Left lung (tissue), 10 donors: ENCODE measurements around the gene CFB. TPM values are rescaled to one million over a fixed set of nuclear protein-coding genes. Genes with fewer than 3 reads are reported as not detected.
"Not testable (repeated sequence)": the region's sequence is repeated elsewhere in the genome, so short reads cannot be mapped to it uniquely, and the experiment has no call there.

Experiments used
- ATAC-seq: fragments of 200-7000 bp; cut with Tn5 transposase; one replicate; pipeline ENCODE4 v1.9.1; 2020; ENCODE audit warnings: moderate library complexity
- DNase-seq, 4 donors: peaks; one replicate each; pipeline ENCODE4 v3.0.0-alpha.2; 2013 to 2020
- H3K27ac ChIP-seq, 2 donors: fragments of 200-600 bp; sonication (generic) in 1 of 2; one replicate each; pipeline versions ENCODE4 v1.5.0 to v1.8.0; 2020 to 2021
- H3K27me3 ChIP-seq, 2 donors: fragments of 200-600 bp; sonication (generic) in 1 of 2; one replicate each; pipeline versions ENCODE4 v1.5.0 to v1.8.0; 2020 to 2021
- H3K36me3 ChIP-seq, 2 donors: fragments of 200-600 bp; sonication (generic) in 1 of 2; one replicate each; pipeline versions ENCODE4 v1.5.0 to v1.8.0; 2020 to 2021
- H3K4me1 ChIP-seq, 2 donors: fragments of 200-600 bp; one replicate each; pipeline ENCODE4 v1.8.0; 2021
- H3K4me3 ChIP-seq, 2 donors: fragments of 200-600 bp; sonication (generic) in 1 of 2; one replicate each; pipeline versions ENCODE4 v1.5.0 to v1.8.0; 2020 to 2021; ENCODE audit warnings: mild to moderate bottlenecking in 1 of 2
- H3K9me3 ChIP-seq, 2 donors: fragments of 200-600 bp; sonication (generic) in 1 of 2; one replicate each; pipeline versions ENCODE4 v1.5.0 to v1.8.0; 2020 to 2021
- CTCF ChIP-seq, 2 donors: fragments of 200-600 bp; sonication (generic) in 1 of 2; IDR thresholded peaks; one replicate each; pipeline versions ENCODE4 v1.5.0 to v1.8.0; 2021; ENCODE audit warnings: antibody characterized with exemption in 2 of 2
- intact Hi-C, 2 donors: fragments of 100-400 bp; cut with DNase I; formaldehyde crosslinking; loops; one replicate each; pipeline versions ENCODE4 v1.11.2 to v1.14.2; 2022
- polyA plus RNA-seq, 6 donors: library from polyadenylated mRNA; unstranded; fragments of 120-200 nt; gene quantifications; one replicate each; pipeline ENCODE4 v1.2.1, GENCODE V29; 2013; ENCODE audit not compliant: insufficient read length in 6 of 6
- total RNA-seq, 2 donors: library from RNA; stranded (reverse); fragmentation: NEBNext Ultra II Directional; extraction: Animal tissue kit (Norgen Biotek cat#: 25700); gene quantifications; one replicate each; pipeline ENCODE4 v1.2.1, GENCODE V29; 2021
- donor health status: DM: no; HTN: yes; CAD: no.
- donor health status: DM: no; HTN: no; CAD: no.

The CFB gene
- total and polyA plus RNA-seq, 8 donors, result 1.7 to 131 (median 4.2) TPM

- no peaks in the 10 kb centered on the region for H3K9me3 ChIP-seq
- TF ChIP-seq CTCF (IDR thresholded peaks at IDR 0.05), result no peak
Observed at GRCh38 chr6:31901953-31902643, 43.8 kb upstream of the CFB start, which contains the start of gene ZBTB12. ZBTB12 (minus strand) TSS chr6:31902086; CDS start chr6:31901305, 781 bp downstream.

GRCh38 chr6:31903957-31904356 lies 41.9 kb upstream of the CFB start:
- no peak for TF ChIP-seq CTCF (IDR thresholded peaks at IDR 0.05)
- Histone ChIP-seq H3K4me1 (peaks cover 14 to 40% of the 10 kb centered on the region in 2 donors), H3K9me3 (no peaks in the 10 kb centered on the region), H3K27me3 (no peaks in the 10 kb centered on the region), H3K27ac (no peak overlapping the region), H3K36me3 (no peaks in the 10 kb centered on the region), H3K4me3 (no peak overlapping the region)
- intact Hi-C loops, result no loop called here
- ATAC-seq (no peak), DNase-seq (no peak)

More at GRCh38 chr6:31901953-31902643, 43.8 kb upstream of the CFB start, which contains the start of gene ZBTB12:
- peak; percentile 84 for ATAC-seq
- Histone ChIP-seq H3K4me3 (peak within 1 kb of the TSS; percentile 40 to 53), H3K4me1 (peaks cover 18 to 40% of the 10 kb centered on the region in 2 donors), H3K36me3 (no peaks in the 10 kb centered on the region), H3K27me3 (no peaks in the 10 kb centered on the region), H3K27ac (peak within 1 kb of the TSS; percentile 74 to 84)
- peak; percentile 92 to 99 (median 96) for DNase-seq
- intact Hi-C loops, result no loop called here

- H3K9me3 ChIP-seq, result no peaks in the 10 kb centered on the region
Observed at GRCh38 chr6:31905041-31905440, 40.9 kb upstream of the CFB start.

GRCh38 chr6:31906122-31906521 lies 39.8 kb upstream of the CFB start:
- no peaks in the 10 kb centered on the region for H3K27me3 ChIP-seq
- H3K36me3 ChIP-seq, result no peaks in the 10 kb centered on the region
- no peak overlapping the region for H3K4me3 ChIP-seq
- intact Hi-C loops, result no loop called here
- H3K4me1 ChIP-seq, result peaks cover 10 to 29% of the 10 kb centered on the region in 2 donors
- H3K9me3 ChIP-seq, result no peaks in the 10 kb centered on the region
- ATAC-seq (no peak), DNase-seq (no peak)
- H3K27ac ChIP-seq, result no peak overlapping the region
- no peak for TF ChIP-seq CTCF (IDR thresholded peaks at IDR 0.05)

More at GRCh38 chr6:31905041-31905440, 40.9 kb upstream of the CFB start:
- ATAC-seq (no peak), DNase-seq (no peak)
- intact Hi-C loops, result no loop called here
- H3K36me3 ChIP-seq, result no peaks in the 10 kb centered on the region
- peaks cover 10 to 30% of the 10 kb centered on the region in 2 donors for H3K4me1 ChIP-seq
- H3K4me3 ChIP-seq, result no peak overlapping the region
- H3K27ac ChIP-seq, result no peak overlapping the region
- H3K27me3 ChIP-seq, result no peaks in the 10 kb centered on the region
- TF ChIP-seq CTCF (IDR thresholded peaks at IDR 0.05), result no peak

GRCh38 chr6:31906727-31907126 lies 39.2 kb upstream of the CFB start:
- H3K4me1 ChIP-seq, result peaks cover 10 to 32% of the 10 kb centered on the region in 2 donors
- H3K4me3 ChIP-seq, intact Hi-C loops, H3K9me3 ChIP-seq, ATAC-seq, H3K36me3 ChIP-seq, DNase-seq, H3K27me3 ChIP-seq: not testable (repeated sequence)
- H3K27ac ChIP-seq, result peak overlapping the region in 1 of 2 donors; percentile 3
